ENCODE results near the gene LASP1NB.

LASP1NB gene

GRCh38 chr17:38919316-38920078 lies 5.9 kb upstream of the LASP1NB start:
- Mint-ChIP-seq H3K4me1 (peaks cover 21% of the 10 kb centered on the region), H3K36me3 (ENCODE audit: low read depth) (peaks cover 57% of the 10 kb centered on the region), H3K27me3 (no peaks in the 10 kb centered on the region), H3K4me3 (no peak overlapping the region), H3K27ac (no peak overlapping the region), H3K9me3 (no peaks in the 10 kb centered on the region)
- intact Hi-C loops (cut with micrococcal nuclease), result no loop called here
- POLR2A ChIA-PET, result no interaction called here
- TF ChIP-seq CTCF (IDR thresholded peaks at IDR 0.05), result no peak
- DNase-seq, result no peak
- ATAC-seq (ENCODE audit: low read depth), result no peak
- CTCF ChIA-PET, result no interaction called here

- no peaks in the 10 kb centered on the region for H3K9me3 Mint-ChIP-seq
- ChIA-PET POLR2A (interaction anchor here (1.1 to 4.4 kb wide), 2 partner anchors 48 to 51 kb away, joined by 3 to 40 read pairs; partner anchors contain the start of gene LASP1), CTCF (interaction anchor here (0.7 to 1.1 kb wide), 2 partner anchors 31 to 62 kb away, joined by 3 read pairs; no protein-coding TSS in a partner anchor)
- H3K4me1 Mint-ChIP-seq, result peaks cover 21% of the 10 kb centered on the region
- DNase-seq (no peak), ATAC-seq (ENCODE audit: low read depth) (no peak)
- H3K27ac Mint-ChIP-seq, result peak overlapping the region; percentile 55
- no peak overlapping the region for H3K4me3 Mint-ChIP-seq
- peaks cover 45% of the 10 kb centered on the region for H3K36me3 Mint-ChIP-seq (ENCODE audit: low read depth)
- intact Hi-C loops (cut with micrococcal nuclease), result no loop called here
- no peak for TF ChIP-seq CTCF (IDR thresholded peaks at IDR 0.05)
- no peaks in the 10 kb centered on the region for H3K27me3 Mint-ChIP-seq
Observed at GRCh38 chr17:38920374-38921291, 4.8 kb upstream of the LASP1NB start.

GRCh38 chr17:38921756-38922411 lies 3.5 kb upstream of the LASP1NB start:
- Mint-ChIP-seq H3K27me3 (no peaks in the 10 kb centered on the region), H3K4me3 (no peak overlapping the region), H3K9me3 (no peaks in the 10 kb centered on the region), H3K36me3 (ENCODE audit: low read depth) (peaks cover 35% of the 10 kb centered on the region), H3K4me1 (peaks cover 21% of the 10 kb centered on the region), H3K27ac (peak overlapping the region; percentile 55)
- no peak for TF ChIP-seq CTCF (IDR thresholded peaks at IDR 0.05)
- intact Hi-C loops (cut with micrococcal nuclease), result no loop called here
- CTCF ChIA-PET, result interaction anchor here (0.9 to 2.8 kb wide), 3 partner anchors 53 to 232 kb away, joined by 3 to 11 read pairs (median 3); no protein-coding TSS in a partner anchor
- DNase-seq, result no peak
- POLR2A ChIA-PET, result interaction anchor here (0.5 to 5.1 kb wide), 6 partner anchors 13 to 69 kb away, joined by 3 to 40 read pairs (median 18); partner anchors contain the start of genes LASP1 and RPL23
- ATAC-seq (ENCODE audit: low read depth), result peak; percentile 74

GRCh38 chr17:38922538-38923297 lies 2.7 kb upstream of the LASP1NB start:
- Mint-ChIP-seq H3K9me3 (no peaks in the 10 kb centered on the region), H3K36me3 (ENCODE audit: low read depth) (peaks cover 26% of the 10 kb centered on the region), H3K4me3 (no peak overlapping the region), H3K27me3 (no peaks in the 10 kb centered on the region), H3K27ac (peak overlapping the region; percentile 55), H3K4me1 (peaks cover 21% of the 10 kb centered on the region)
- intact Hi-C loops (cut with micrococcal nuclease), result no loop called here
- DNase-seq, result no peak
- POLR2A ChIA-PET, result interaction anchor here (1.0 to 5.1 kb wide), 5 partner anchors 24 to 230 kb away, joined by 3 to 40 read pairs (median 31); partner anchors contain the start of genes LASP1 and RPL23
- CTCF ChIA-PET, result interaction anchor here (0.9 to 2.8 kb wide), 3 partner anchors 53 to 231 kb away, joined by 3 to 11 read pairs (median 9); partner anchors contain the start of gene LASP1
- ATAC-seq (ENCODE audit: low read depth), result no peak
- no peak for TF ChIP-seq CTCF (IDR thresholded peaks at IDR 0.05)

Data from activated B cell treated with CpG ODN at 0.5 μM for 24 hours (primary cell).